Germinal center (tissue), 1 donor: ENCODE results near the gene FGD3.

Experiments used
- DNase-seq: peaks from one replicate; pipeline ENCODE4 v3.0.0; 2012; ENCODE audit warnings: mixed read lengths, low spot score

FGD3 gene

DNA sequence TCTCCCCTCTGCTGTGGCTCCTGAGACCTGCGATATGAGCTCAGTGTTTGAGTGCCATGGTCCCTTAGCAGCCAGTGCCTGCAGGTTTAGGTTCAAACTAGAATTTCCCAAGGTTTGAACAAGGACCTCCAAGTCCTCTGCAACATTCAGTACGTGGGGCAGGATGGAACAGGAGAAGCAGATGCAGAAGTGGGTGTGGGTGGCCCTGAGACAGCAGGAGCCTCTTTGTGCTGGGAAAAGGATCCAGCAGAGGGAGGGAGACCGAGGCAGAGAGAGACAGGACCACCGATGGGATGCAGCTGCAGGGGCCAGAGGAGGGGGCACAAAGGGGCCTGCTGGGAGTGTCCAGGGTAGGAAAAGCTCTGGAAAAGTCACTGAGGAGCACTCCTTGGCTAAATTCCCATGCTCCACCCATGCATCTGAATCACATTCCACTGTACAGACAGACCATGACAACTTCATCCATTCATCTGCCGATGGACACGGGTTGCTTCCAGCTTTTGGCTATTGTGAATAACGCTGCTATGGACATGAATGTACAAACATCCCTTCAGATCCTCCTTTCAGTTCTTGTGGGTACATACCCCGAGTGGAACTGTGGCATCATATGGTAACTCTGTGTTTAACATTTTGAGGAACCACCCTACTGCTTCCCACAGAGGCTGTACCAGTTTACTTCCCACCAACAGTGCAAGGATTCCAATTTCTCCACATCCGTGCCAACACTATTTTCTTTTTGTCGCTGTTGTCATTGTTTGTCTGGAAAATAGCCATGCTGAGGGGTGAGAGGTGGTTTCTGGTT is 84.5 kb downstream of the FGD3 start:
- DNase-seq = no peak

DNA sequence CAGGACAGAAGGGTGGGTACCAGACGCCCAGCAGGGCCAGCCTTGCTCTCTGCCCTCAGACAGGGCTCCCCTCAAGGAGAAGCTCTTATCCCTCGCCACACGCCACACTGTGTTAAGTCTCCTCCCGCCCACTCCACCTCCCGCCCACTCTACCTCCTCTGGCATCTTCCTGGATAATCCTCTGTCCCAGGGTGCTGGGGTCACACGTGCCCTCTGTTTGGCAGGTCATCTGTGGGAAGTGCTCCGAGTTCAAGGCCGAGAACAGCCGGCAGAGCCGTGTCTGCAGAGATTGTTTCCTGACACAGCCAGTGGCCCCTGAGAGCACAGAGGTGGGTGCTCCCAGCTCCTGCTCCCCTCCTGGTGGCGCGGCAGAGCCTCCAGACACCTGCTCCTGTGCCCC is 85.2 kb downstream of the FGD3 start:
- DNase-seq = no peak

DNA sequence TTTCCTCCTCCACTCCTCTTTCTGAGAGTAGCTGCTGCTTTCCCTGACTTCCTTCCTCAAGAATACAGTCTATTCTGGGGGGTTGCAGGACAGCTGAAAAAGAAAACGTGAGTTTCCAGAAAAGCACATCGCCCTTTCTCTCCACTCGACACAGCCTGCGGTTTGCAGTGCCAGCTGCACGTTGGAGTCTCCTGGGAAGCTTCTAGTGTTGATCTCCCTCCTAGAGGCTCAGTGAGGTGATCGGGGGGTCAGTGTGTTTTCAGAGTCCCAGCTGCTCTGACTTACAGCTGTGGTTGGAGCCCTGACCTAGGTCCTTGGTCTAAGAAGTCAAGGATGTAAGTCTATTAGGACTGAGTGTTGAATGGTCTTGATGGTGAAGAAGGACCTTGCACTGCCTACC is 86.2 kb downstream of the FGD3 start:
- no peak for DNase-seq

- no peak for DNase-seq
Measured at GRCh38 chr9:93035106-93035660, 87.9 kb downstream of the FGD3 start.

GRCh38 chr9:93035821-93036351 is 88.6 kb downstream of the FGD3 start:
- no peak for DNase-seq

- DNase-seq = no peak
Measured at GRCh38 chr9:93036887-93037475, 89.7 kb downstream of the FGD3 start.

DNA sequence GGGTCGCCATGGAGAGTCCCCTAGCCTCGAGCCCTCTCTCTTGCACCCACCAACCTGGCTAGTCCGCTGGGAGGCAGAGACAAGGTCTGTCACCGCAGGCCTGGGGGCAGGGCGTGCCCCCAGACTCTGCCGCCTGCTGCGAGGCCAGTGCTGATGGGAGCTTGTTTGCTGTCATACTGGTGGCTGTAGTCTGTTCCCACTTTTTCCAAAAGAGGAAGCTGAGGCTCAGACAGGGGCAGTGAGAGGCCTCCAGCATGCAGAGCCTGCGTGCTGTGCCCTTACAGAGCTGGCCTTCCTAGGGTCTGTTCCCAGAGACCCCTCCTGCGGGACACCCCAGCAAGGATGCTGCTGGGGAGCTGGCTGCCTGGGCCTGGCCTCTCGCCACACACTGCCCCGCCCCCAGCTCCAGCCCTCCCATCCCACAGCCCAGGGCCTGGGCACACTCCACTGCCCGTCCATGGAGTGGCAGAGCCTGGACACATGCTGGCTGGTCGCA is 90.2 kb downstream of the FGD3 start:
- DNase-seq = no peak

DNA sequence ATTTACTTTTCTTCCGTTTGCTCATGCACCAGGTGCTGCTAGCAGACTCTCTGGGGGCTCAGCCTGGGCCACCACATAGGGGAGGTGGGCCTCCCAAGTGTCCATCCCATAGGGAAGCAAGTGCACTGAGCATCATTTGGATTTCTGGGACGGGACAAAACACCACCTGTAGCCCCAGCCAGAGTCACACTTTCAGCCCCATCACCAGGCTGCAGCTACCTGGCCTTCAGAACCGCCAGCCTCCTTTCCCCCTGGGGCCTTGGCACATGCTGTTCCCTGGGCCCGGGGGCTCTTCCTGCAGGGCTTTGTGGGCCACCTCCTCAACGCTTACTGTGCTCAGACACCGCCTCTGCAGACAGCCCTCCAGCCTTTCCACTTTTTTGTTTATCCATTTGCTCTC is 91.6 kb downstream of the FGD3 start:
- DNase-seq = no peak

GRCh38 chr9:93039456-93039855 is 92.1 kb downstream of the FGD3 start:
- DNase-seq = no peak

- DNase-seq = no peak
Measured at GRCh38 chr9:93039976-93040375, 92.7 kb downstream of the FGD3 start.

DNA sequence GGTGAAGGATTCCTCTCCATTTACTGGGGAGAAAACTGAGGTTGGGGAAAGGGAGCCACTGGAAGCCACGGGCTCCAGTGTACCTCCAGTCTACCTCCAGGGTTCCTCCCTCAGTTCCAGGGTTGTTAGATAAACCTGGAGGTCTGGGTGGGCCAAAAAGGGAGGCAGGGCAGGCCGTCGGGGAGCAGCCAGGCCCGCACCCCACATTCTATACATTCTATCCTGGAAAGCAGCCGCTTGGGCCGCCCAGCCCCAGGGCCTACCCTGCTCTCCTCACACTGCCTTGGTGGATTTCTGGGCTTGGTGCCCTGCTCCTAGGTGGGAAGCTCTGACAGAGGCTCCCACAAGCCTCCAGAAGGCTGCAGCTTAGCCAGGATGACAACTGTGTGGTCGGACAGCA is 93.1 kb downstream of the FGD3 start:
- no peak for DNase-seq

DNA sequence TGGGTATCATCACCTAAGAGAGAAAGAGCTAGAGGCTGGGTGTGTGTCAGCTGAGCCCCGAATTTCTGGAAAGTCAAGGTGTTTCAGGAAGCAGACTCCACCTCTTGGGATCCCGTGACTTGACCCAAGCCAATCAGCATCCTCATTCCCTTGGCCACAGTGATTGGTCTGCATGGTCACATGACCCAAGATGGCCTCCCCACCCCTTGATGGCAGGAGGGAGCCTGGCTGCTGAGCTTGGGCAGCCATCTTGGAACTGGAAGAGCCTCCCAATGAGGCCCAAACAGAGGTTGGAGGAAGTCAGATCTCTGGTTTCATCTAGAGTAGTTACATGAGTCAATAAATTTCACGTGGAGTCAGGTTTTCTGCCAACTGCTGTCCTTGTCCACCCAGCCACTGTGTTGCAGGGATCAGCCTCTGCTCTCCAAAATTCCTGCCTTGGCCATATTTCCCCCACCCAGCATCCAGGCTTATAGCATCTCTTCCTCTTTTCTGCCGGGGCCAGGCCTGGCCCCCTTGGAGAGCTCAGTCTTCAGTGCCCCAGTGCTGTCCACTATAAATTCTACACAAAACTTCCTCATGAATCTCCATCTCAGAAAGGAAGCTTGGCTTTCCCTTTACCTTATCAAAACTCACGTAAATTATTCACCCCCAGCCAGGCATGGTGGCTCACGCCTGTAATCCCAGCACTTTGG is 93.9 kb downstream of the FGD3 start:
- no peak for DNase-seq

DNA sequence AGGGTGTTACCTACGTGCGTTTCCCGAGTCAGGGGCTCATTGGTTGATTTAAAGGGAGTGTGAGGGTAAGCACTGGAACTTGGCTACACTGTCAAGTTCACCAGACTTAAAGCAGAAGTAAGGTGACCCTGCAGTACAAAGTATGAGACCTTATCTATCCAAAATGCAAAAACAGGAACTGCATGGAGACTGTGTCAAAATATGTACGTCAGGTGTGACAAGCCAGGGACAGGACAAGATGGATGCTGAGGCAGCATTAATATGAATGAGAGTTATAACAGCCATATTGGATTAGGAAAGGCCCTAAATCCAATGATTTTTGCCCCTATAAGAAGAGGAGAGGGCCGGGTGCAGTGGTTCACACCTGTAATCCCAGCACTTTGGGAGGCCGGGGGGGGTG is 95.8 kb downstream of the FGD3 start:
- no peak for DNase-seq

GRCh38 chr9:93045521-93045920 is 98.2 kb downstream of the FGD3 start:
- DNase-seq = no peak

DNA sequence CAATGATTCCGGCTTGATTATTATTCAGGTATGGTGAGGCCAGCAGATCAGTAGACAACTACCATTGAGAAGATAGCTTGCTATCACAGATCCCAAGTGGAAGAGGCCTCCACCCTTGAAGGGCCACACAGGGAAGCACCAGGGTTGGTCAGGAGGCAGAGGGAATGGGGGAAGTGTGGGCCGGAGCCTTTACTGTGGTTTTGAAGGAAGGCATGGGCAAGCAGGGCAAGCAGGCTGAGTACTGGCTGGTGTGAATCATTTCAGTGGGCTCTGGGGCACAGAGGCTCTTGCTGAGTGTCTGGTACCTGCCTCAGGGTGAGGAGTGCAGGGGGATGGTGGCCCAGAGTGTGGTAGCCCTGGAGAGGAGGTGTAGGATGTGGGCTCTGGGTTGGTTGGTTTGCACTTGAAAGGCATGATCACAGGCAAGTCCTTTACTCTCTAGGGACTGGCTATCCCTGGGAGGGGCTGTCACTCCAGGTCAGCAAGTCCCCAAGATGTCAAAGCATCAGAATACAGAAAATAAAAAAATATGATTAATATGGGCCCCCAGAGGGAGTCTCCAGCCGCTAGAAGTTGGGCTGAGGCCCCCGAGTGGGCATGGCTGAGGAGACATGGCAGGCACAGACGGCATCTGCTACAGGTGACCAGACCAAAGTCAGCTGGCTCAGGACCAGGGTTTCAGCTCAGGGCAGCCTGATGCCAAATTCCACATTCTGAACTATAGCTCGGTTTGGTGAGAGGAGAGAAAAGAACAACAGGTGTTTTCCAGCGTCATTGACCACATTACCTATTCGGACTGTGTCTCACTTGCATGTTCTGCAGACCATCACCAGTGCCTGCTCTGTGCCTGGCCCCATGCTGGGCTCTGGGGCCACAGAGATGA is 101.5 kb downstream of the FGD3 start:
- DNase-seq = no peak

GRCh38 chr9:93049491-93049890 is 102.2 kb downstream of the FGD3 start:
- no peak for DNase-seq

GRCh38 chr9:93050231-93050630 is 102.9 kb downstream of the FGD3 start:
- DNase-seq = no peak

- no peak for DNase-seq
Measured at GRCh38 chr9:93051680-93052089, 104.4 kb downstream of the FGD3 start.

GRCh38 chr9:93052791-93053540 is 105.6 kb downstream of the FGD3 start:
- DNase-seq = no peak

DNA sequence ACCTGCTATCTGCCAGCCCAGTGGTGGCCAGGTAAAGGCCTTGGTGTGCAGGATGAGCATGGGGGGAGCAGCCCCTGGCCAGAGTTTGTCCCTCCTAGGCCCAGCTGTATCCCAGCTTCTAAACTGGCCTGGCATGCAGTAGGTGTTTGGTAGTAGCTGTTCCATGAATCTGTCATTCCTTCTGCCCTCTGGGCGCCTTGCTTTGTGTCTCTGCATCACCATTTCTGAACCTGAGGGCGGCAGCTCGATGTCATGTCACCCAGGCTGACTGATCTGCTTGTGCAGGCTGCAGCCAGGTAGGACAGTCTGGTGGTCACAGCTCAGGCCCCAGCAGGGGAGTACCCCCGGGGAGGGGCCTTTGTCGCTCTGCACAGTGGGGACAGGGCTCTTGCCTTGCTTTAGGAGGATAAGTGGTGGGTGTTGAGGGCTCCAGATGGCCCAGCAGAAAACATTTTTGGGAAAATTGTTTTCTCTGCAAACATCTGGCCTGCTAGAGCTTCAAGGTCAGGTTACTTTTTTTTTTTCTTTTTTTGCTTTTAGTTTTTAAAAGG is 106.5 kb downstream of the FGD3 start:
- no peak for DNase-seq
